SK-N-SH treated with all-trans-retinoic acid at 6 μM for 48 hours (cell line): ENCODE results near the gene CUBN.

Experiments used
- ATAC-seq: fragments of 200-7000 bp; cut with Tn5 transposase; 3 replicates; pipeline ENCODE4 v1.9.1; 2020; ENCODE audit warnings: mild to moderate bottlenecking, moderate library complexity
- ARNTL ChIP-seq: fragments of 450-650 bp; formaldehyde crosslinking; IDR thresholded peaks from 2 replicates; pipeline ENCODE4 v1.5.0; 2020; ENCODE audit warnings: low read depth, mild to moderate bottlenecking, moderate library complexity, borderline replicate concordance
- BACH2 ChIP-seq: fragments of 250-450 bp; sonication (Bioruptor Pico); IDR thresholded peaks from 2 replicates; pipeline ENCODE4 v1.9.0; 2021; ENCODE audit warnings: mild to moderate bottlenecking, borderline replicate concordance
- CREB5 ChIP-seq: fragments of 250-450 bp; sonication (Bioruptor Pico); IDR thresholded peaks from 2 replicates; pipeline ENCODE4 v1.5.1; 2020; ENCODE audit warnings: low read depth, mild to moderate bottlenecking, moderate library complexity
- CSDC2 ChIP-seq: fragments of 250-450 bp; sonication (Bioruptor Pico); IDR thresholded peaks from 2 replicates; pipeline ENCODE4 v1.5.0; 2020; ENCODE audit warnings: mild to moderate bottlenecking, moderate library complexity
- CSRNP3 ChIP-seq: fragments of 250-450 bp; sonication (Bioruptor Pico); IDR thresholded peaks from 2 replicates; pipeline ENCODE4 v1.5.1; 2021; ENCODE audit warnings: mild to moderate bottlenecking, moderate library complexity
- ESRRG ChIP-seq: fragments of 250-450 bp; sonication (Bioruptor Pico); IDR thresholded peaks from 2 replicates; pipeline ENCODE4 v1.6.1; 2021; ENCODE audit warnings: mild to moderate bottlenecking
- ISL1 ChIP-seq: fragments of 250-450 bp; sonication (Bioruptor Pico); IDR thresholded peaks from 2 replicates; pipeline ENCODE4 v2.1.2; 2022; ENCODE audit warnings: mild to moderate bottlenecking, moderate library complexity
- OSR1 ChIP-seq: fragments of 250-450 bp; sonication (Bioruptor Pico); IDR thresholded peaks from 2 replicates; pipeline ENCODE4 v1.8.0; 2022; ENCODE audit warnings: moderate library complexity, mild to moderate bottlenecking, inconsistent platforms
- PATZ1 ChIP-seq: fragments of 250-450 bp; sonication (Bioruptor Pico); IDR thresholded peaks from 2 replicates; pipeline ENCODE4 v1.8.0; 2020; ENCODE audit warnings: mild to moderate bottlenecking, moderate library complexity, borderline replicate concordance
- POU6F1 ChIP-seq: fragments of 250-450 bp; sonication (Bioruptor Pico); IDR thresholded peaks from 2 replicates; pipeline ENCODE4 v1.8.0; 2021; ENCODE audit warnings: low read depth, mild to moderate bottlenecking, moderate library complexity, borderline replicate concordance
- PPARA ChIP-seq: fragments of 250-450 bp; sonication (Bioruptor Pico); IDR thresholded peaks from 2 replicates; pipeline ENCODE4 v1.5.0; 2020; ENCODE audit warnings: mild to moderate bottlenecking, borderline replicate concordance
- RARB ChIP-seq: fragments of 250-450 bp; sonication (Bioruptor Pico); IDR thresholded peaks from 2 replicates; pipeline ENCODE4 v1.8.0; 2021; ENCODE audit warnings: mild to moderate bottlenecking, moderate library complexity
- SNAI2 ChIP-seq: fragments of 250-450 bp; sonication (Bioruptor Pico); IDR thresholded peaks from 2 replicates; pipeline ENCODE4 v1.5.0; 2020; ENCODE audit warnings: mild to moderate bottlenecking, moderate library complexity
- TCF4 ChIP-seq: fragments of 250-450 bp; sonication (Bioruptor Pico); IDR thresholded peaks from 2 replicates; pipeline ENCODE4 v1.8.0; 2021; ENCODE audit warnings: mild to moderate bottlenecking, moderate library complexity, borderline replicate concordance
- TSHZ2 ChIP-seq: fragments of 250-450 bp; sonication (Bioruptor Pico); IDR thresholded peaks from 2 replicates; pipeline ENCODE4 v1.5.0; 2020; ENCODE audit warnings: mild to moderate bottlenecking, moderate library complexity
- ZC3H10 ChIP-seq: fragments of 250-450 bp; sonication (Bioruptor Pico); IDR thresholded peaks from 2 replicates; pipeline ENCODE4 v1.5.1; 2021; ENCODE audit warnings: mild to moderate bottlenecking, moderate library complexity
- ZFP3 ChIP-seq: fragments of 250-450 bp; sonication (Bioruptor Pico); IDR thresholded peaks from 2 replicates; pipeline ENCODE4 v1.5.0; 2020; ENCODE audit warnings: mild to moderate bottlenecking, moderate library complexity
- ZFP30 ChIP-seq: fragments of 450-650 bp; formaldehyde crosslinking; IDR thresholded peaks from 2 replicates; pipeline ENCODE4 v1.5.0; 2022; ENCODE audit warnings: mild to moderate bottlenecking, moderate library complexity
- ZNF565 ChIP-seq: fragments of 450-650 bp; formaldehyde crosslinking; conservative IDR thresholded peaks from 2 replicates; pipeline ENCODE4 v1.5.0; 2020; ENCODE audit warnings: low read depth, mild to moderate bottlenecking, moderate library complexity
- ZNF70 ChIP-seq: fragments of 450-650 bp; formaldehyde crosslinking; IDR thresholded peaks from 2 replicates; pipeline ENCODE4 v1.5.0; 2020; ENCODE audit warnings: mild to moderate bottlenecking, moderate library complexity
- ZNF8 ChIP-seq: fragments of 450-650 bp; formaldehyde crosslinking; IDR thresholded peaks from 2 replicates; pipeline ENCODE4 v1.5.0; 2020; ENCODE audit warnings: mild to moderate bottlenecking, moderate library complexity

Gene CUBN

DNA sequence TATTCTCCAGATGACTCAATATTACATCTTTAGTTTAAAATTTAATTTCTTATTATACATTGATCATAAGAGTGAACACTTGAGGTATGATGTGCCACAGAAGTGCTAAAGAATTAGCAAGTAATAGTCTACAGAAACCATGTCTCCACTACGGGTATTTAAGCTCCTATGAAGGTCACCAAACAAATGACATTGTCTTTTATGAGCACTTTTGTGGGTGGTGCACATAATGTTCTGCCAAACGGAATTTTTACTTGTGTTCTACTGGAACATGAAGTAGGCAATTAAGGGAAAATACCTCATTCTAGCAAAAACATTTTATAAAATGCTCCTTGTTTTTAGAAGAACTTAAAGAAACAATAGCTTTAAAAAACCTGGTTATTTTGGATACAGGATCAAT lies 27.4 kb upstream of the CUBN start:
- ATAC-seq, result no peak

GRCh38 chr10:17155826-17156225 lies 26.2 kb upstream of the CUBN start:
- TF ChIP-seq CSRNP3 (no peak), ZFP30 (CRISPR knock-in tag) (no peak), ESRRG (CRISPR knock-in tag) (no peak), PPARA (CRISPR knock-in tag) (no peak), TCF4 (CRISPR knock-in tag) (no peak)
- no peak for ATAC-seq

More for the DNA sequence above, 27.4 kb upstream of the CUBN start:
- no peak for TF ChIP-seq RARB (CRISPR knock-in tag)
- TF ChIP-seq SNAI2, result no peak
- no peak for TF ChIP-seq ZNF70 (CRISPR knock-in tag)
- TF ChIP-seq PATZ1 (CRISPR knock-in tag), result no peak
- TF ChIP-seq CSDC2 (CRISPR knock-in tag), result no peak
- TF ChIP-seq ZNF8 (CRISPR knock-in tag), result no peak
- no peak for TF ChIP-seq ESRRG (CRISPR knock-in tag)

GRCh38 chr10:17154116-17154515 lies 24.5 kb upstream of the CUBN start:
- no peak for ATAC-seq
- TF ChIP-seq ESRRG (CRISPR knock-in tag), result no peak

GRCh38 chr10:17153321-17153720 lies 23.7 kb upstream of the CUBN start:
- no peak for ATAC-seq
- no peak for TF ChIP-seq TSHZ2 (CRISPR knock-in tag)
- TF ChIP-seq CSDC2 (CRISPR knock-in tag), result no peak
- TF ChIP-seq ZNF8 (CRISPR knock-in tag), result no peak
- no peak for TF ChIP-seq BACH2 (CRISPR knock-in tag)
- TF ChIP-seq TCF4 (CRISPR knock-in tag), result no peak
- TF ChIP-seq ZFP30 (CRISPR knock-in tag), result no peak
- no peak for TF ChIP-seq ZNF70 (CRISPR knock-in tag)
- no peak for TF ChIP-seq ZFP3 (CRISPR knock-in tag)
- TF ChIP-seq OSR1 (CRISPR knock-in tag), result no peak
- TF ChIP-seq ISL1 (CRISPR knock-in tag), result no peak
- TF ChIP-seq ZNF565, result no peak
- TF ChIP-seq POU6F1 (CRISPR knock-in tag), result no peak
- TF ChIP-seq RARB (CRISPR knock-in tag), result no peak
- no peak for TF ChIP-seq SNAI2

DNA sequence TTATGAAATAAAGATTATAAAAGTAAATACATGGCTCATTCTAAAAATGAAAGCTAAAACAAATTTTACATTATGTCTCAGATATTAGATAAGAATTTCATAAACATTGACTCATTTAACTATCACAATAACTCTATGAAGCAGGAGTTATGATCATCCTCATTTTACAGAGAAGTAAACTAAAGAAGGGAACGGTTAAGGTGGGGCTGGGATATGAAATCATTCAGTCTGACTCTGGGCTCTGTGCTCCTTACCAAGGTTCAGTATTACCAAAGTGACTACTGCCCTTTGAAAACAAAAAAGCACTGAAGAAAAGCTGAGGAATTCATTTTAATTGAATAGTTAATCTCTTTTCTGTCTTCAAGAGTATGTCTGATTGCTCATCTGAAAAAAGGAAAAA lies 22.1 kb upstream of the CUBN start:
- TF ChIP-seq ZFP30 (CRISPR knock-in tag), result no peak
- no peak for TF ChIP-seq BACH2 (CRISPR knock-in tag)
- TF ChIP-seq SNAI2, result no peak
- TF ChIP-seq ZFP3 (CRISPR knock-in tag), result no peak
- TF ChIP-seq PATZ1 (CRISPR knock-in tag), result no peak
- TF ChIP-seq PPARA (CRISPR knock-in tag), result no peak
- TF ChIP-seq ZNF8 (CRISPR knock-in tag), result no peak
- TF ChIP-seq ZNF70 (CRISPR knock-in tag), result no peak
- no peak for TF ChIP-seq CREB5 (CRISPR knock-in tag)
- no peak for TF ChIP-seq ZNF565
- TF ChIP-seq ZC3H10, result no peak
- TF ChIP-seq RARB (CRISPR knock-in tag), result no peak
- no peak for TF ChIP-seq ARNTL (CRISPR knock-in tag)
- TF ChIP-seq ESRRG (CRISPR knock-in tag), result no peak
- TF ChIP-seq ISL1 (CRISPR knock-in tag), result no peak
- no peak for TF ChIP-seq TCF4 (CRISPR knock-in tag)
- TF ChIP-seq OSR1 (CRISPR knock-in tag), result no peak
- ATAC-seq, result no peak
